Activated T-cell treated with anti-CD3 and anti-CD28 coated beads for 24 hours (primary cell): Measurements from ENCODE around the gene EXOC6.

Source experiments
- DNase-seq: peaks from one replicate; pipeline ENCODE4 v3.0.0-alpha.2; 2020; ENCODE audit warnings: low read depth

EXOC6 gene

GRCh38 chr10:92832998-92833650 lies 15.2 kb upstream of the EXOC6 start:
- no peak for DNase-seq

GRCh38 chr10:92834331-92834730 lies 14.0 kb upstream of the EXOC6 start:
- no peak for DNase-seq

DNA sequence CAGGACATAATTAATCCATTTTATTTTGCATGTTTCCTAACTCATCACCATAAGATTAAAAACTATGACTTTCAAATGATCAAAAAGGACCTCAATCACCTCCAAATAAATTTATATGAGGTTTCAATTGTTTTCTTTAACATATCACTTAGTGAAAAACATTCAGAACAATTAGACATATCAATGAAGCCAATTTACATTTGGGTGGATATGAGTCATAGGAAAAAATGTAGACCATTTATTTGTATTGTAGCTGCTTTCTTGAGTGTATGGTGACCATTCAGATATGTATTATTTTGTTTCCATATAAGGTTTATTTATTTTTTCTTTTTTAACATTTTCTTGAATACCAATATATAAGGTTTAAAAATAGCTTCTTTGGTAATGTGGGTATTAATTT lies 13.3 kb upstream of the EXOC6 start:
- no peak for DNase-seq

GRCh38 chr10:92837456-92837855 lies 10.9 kb upstream of the EXOC6 start:
- DNase-seq = no peak

GRCh38 chr10:92839191-92840085 lies 8.9 kb upstream of the EXOC6 start:
- DNase-seq = peak; percentile 36

DNA sequence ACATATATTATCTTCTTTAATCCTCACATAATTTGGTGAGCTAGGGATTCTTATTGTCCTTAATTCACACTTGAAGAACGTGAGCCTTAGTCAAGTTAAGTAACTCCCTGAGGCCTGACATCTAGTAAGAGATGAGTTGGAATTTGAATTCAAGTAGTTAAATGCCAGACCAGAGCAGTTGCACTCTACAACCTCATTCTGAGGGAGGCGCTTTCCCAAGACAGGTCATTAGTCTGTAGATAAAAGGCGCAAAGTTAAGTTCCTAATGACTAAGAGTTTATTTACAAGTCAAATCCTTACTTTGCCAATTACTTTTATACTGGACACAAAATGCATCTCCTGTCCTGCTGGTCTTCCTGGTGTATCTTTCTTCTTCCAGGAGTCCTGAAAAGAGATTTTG lies 3.6 kb upstream of the EXOC6 start:
- no peak for DNase-seq

GRCh38 chr10:92845921-92846320 lies 2.4 kb upstream of the EXOC6 start:
- no peak for DNase-seq

- no peak for DNase-seq
These were observed 2.0 kb upstream of the EXOC6 start for GRCh38 chr10:92846344-92846743.

GRCh38 chr10:92846854-92847201 lies 1.5 kb upstream of the EXOC6 start:
- no peak for DNase-seq

DNA sequence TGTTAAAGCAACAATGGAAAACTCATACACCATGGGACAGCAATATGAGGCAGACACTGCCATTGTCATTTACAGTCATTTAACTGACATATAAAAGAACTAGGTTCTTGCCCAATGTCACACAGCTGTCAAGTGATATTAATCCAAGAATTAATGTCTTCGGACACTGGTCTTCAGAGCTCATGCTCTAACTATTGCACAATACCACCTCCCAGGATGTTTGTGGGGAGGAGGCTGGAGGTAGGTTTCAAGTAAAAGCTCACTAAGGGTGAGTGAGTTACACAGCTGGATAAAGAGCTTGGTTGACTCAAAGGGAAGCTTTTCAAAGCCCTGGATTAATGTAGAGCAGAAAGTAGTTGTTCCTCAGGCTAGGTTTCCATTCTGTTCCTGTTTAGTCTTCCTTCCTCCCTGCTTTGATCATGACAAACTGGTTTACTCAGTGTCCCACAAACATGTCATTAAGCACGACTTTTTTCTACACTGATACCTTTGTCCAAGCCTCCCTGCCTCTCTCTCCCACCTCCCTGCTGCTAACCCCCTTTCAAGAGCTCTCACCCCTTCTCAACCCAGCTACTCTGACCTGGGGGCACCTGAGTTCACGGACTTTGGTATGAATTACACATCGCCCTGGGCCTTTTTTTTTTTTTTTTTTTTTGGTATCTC lies 987 bp upstream of the EXOC6 start:
- DNase-seq = no peak

DNA sequence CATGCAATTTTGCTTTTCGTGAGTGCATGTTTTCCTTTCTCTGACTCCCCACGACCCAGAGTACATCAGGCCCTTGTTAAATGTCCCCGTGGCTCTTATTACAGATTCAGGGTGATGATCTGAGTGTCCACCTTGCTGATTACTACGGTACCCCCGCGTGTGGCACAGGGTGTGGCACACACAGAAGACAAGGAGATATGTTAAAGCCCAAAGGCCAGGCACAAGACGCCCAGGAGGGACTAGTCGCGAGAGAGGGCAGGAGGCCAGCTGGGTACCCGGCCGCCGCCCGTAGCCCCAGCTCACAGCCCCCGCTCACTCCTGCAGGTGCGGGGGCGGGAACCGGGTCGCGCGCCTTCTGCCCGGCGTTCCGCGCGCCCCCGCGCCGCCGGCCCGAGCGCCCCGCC lies 281 bp upstream of the EXOC6 start:
- no peak for DNase-seq

- DNase-seq = no peak
These were observed 860 bp downstream of the EXOC6 start for GRCh38 chr10:92849234-92849525.

- no peak for DNase-seq
These were observed 1.3 kb downstream of the EXOC6 start for GRCh38 chr10:92849576-92850090.

GRCh38 chr10:92850185-92850584 lies 1.9 kb downstream of the EXOC6 start:
- no peak for DNase-seq

DNA sequence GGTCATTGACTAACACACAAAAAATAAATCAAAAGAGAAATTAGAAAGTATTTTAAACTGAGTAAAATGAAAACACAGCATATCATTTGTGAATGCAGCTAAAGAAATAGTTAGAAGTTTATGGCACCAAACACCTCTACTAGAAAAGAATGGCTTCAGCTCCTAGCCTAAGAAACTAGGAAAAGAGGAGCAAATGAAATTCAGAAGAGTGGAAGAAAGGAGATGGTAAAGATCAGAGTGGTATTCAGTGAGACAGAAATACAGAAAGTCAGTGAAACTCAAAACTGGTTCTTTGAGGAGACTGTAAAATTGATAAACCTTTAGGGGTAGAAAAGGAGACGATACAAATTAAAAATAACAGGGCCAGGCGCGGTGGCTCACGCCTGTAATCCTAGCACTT lies 2.7 kb downstream of the EXOC6 start:
- DNase-seq = no peak

GRCh38 chr10:92855560-92855959 lies 7.2 kb downstream of the EXOC6 start:
- no peak for DNase-seq

DNA sequence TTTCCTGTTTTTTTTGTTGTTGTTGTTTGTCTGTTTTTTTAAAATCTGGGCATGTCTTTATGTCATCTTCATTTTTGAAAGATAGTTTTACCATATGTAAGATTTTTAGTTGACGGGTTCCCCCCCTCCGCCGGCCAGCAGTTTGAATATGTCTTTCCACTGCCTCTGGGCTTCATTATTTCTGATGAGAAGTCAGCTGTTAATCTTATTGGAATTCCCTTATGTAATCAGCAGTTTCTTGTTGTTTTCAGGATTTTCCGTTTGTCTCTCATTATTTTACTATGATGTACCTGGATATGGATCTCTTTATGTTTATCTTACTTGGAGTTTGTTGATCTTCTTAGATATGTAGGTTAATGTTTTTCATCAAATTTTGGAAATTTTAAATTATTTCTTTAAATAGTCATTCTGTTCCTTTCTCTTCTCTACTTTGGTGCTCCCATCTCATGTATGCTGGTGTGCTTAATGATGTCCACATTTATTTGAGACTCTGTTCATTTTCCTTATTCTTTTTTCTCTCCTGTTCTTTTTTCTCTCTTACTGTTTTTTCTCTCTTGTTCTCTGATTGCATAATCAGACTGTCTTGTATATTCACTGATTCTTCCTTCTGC lies 9.7 kb downstream of the EXOC6 start:
- DNase-seq = no peak

GRCh38 chr10:92867235-92867634 lies 18.9 kb downstream of the EXOC6 start:
- no peak for DNase-seq

- DNase-seq = no peak
These were observed 19.7 kb downstream of the EXOC6 start for GRCh38 chr10:92868036-92868435.

GRCh38 chr10:92868557-92868956 lies 20.2 kb downstream of the EXOC6 start:
- DNase-seq = no peak

- no peak for DNase-seq
These were observed 24.7 kb downstream of the EXOC6 start for GRCh38 chr10:92873029-92873428.

- no peak for DNase-seq
These were observed 28.3 kb downstream of the EXOC6 start for GRCh38 chr10:92876509-92877036.
